Putamen (tissue), 1 donor: ENCODE data around the gene SIGLEC9.
"Not testable (repeated sequence)": the region's sequence is repeated elsewhere in the genome, so short reads cannot be mapped to it uniquely, and the experiment has no call there.

Source experiments
- DNase-seq: peaks from one replicate; pipeline ENCODE4 v3.0.0-alpha.2; 2016; ENCODE audit warnings: low spot score

The SIGLEC9 gene

DNA sequence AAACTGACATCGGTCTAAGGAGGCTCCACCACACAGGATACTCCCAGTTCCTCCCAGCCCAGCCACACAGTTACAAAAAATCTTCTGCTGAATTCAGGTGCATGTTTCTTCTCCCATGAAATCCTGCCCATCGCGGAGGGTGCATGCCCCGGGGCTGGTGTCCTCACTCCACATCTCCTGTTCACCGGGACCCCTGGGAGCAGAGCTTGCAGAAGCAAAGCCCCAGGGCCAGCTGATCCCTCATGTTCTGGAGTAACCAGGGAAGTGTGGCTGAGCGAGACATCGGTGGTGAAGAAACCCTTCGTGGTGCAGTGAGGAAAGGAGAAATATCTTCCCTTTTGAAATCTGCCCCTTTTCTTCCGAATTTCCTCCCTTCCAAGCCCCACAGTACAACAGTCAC lies 904 bp upstream of the SIGLEC9 start:
- no peak for DNase-seq

DNA sequence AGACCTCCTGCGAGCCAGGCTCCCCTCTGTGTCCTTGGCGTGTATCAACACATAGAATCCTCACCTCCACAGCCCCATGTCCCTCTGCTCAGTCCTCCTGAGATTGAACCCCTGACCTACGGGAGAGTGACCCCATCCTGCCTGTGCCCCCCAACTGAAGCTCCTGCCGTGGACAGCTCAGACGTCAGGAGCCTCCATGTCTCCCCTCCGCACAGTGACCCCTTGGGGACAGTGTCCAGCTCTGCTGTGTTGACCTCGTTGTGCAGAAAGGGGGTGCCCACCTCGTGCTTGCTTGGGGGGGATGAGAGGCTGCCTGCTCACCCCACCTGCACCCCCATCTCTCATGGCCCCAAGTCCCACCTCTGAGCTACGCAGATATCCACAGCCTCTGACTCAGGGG lies 490 bp upstream of the SIGLEC9 start:
- no peak for DNase-seq

DNA sequence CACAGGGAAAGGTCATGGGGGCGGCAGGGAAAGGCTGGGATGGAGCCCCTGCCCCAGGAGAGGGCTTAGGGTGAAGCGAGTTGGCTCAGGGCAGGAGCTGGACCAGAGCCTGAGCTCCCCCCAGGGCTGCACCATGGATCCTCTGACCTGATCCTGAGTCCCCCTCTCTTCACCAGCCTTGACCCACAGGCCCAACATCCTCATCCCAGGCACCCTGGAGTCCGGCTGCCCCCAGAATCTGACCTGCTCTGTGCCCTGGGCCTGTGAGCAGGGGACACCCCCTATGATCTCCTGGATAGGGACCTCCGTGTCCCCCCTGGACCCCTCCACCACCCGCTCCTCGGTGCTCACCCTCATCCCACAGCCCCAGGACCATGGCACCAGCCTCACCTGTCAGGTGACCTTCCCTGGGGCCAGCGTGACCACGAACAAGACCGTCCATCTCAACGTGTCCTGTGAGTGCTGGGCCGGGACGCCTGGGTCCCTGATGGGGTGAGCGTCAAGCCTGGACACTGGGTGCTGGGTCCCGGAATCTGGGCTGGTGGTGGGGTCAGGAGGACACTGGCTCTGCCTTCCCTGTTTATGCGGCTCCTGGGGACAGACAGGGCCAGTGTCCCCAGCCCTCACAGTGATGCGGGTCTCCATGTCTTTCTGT lies 842 bp downstream of the SIGLEC9 start:
- no peak for DNase-seq

DNA sequence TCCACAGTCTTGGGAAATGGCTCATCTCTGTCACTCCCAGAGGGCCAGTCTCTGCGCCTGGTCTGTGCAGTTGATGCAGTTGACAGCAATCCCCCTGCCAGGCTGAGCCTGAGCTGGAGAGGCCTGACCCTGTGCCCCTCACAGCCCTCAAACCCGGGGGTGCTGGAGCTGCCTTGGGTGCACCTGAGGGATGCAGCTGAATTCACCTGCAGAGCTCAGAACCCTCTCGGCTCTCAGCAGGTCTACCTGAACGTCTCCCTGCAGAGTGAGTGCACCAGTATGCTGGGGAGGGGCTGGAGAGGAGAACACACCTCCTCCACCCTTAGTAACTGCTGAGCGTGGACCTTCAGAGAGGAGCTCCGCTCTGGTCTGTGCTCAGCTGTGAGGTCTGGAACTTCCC lies 2.3 kb downstream of the SIGLEC9 start:
- DNase-seq: no peak

DNA sequence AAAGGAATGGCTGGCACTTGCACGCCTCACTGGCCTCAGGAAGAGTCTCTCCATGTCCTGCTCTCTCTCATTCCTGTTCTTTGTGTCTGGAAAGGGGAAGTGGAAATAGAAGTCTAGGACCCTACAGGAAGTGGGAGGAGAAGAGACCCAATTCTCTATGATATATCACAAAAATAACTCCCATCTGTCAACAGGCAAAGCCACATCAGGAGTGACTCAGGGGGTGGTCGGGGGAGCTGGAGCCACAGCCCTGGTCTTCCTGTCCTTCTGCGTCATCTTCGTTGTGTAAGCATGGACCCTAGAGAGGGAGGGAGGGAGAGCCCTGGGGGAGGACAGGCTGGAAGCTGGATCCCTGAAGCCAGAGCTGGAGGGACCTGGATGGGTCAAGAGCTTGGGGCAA lies 3.0 kb downstream of the SIGLEC9 start:
- DNase-seq: peak; percentile 13

DNA sequence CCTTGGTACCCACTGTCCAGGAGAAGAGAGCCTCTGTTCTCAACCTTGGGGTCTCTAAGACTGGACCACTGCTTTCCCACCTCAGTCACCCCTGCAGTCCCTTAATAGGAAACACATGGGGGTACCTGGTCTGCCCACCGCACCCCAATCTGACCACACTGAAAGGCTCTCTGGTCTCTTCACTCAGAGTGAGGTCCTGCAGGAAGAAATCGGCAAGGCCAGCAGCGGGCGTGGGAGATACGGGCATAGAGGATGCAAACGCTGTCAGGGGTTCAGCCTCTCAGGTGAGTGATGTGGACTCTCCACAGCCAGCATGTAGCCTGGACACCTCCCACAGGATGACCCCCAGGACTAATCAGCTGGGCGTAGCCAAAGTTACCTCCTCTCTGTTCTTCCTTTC lies 3.5 kb downstream of the SIGLEC9 start:
- no peak for DNase-seq

DNA sequence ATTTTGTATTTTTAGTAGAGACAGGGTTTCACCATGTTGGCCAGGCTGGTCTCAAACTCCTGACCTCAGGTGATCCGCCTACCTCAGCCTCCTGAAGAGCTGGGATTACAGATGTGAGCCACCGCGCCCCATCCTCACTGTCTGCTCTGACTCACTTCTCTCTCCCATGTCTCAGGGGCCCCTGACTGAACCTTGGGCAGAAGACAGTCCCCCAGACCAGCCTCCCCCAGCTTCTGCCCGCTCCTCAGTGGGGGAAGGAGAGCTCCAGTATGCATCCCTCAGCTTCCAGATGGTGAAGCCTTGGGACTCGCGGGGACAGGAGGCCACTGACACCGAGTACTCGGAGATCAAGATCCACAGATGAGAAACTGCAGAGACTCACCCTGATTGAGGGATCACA lies 5.0 kb downstream of the SIGLEC9 start:
- DNase-seq: no peak

DNA sequence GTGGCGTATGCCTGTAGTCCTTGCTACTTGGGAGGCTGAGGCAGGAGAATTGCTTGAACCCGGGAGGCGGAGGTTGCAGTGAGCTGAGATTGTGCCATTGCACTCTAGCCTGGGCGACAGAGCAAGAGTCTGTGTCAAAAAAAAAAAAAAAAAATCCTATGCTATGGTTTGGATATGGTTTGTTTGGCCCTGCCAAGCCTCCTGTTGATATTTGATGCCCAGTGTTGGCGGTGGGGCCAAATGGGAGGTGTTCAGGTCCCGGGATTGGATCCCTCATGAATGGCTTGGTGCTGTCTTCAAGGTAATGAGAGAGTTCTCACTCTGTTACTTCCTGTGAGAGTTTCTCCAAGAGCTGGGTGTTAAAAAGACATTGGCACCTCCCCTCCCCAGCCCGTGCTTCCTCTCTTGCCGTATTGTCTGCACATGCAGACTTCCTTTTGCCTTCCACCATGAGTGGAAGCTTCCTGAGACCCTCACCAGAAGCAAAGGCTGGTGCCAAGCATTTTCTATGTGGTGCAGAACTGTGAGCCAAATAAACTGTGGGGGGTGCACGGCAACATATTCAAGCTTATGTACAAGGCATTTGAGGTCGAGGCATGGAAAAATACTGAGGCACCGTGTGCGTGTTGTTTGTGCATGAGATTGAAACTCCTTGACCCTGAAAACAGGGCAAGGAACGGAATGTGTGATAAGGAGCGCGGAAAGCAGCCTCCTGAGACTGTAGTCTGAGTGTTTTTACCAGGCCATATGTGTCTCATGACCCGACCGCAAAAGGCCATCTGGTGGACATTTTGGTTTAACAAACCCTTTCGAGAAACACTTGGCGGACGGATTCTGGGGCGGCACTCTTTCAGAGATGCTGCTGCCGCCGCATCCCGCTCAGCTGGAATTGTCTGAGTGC lies 7.3 kb downstream of the SIGLEC9 start:
- DNase-seq: no peak

DNA sequence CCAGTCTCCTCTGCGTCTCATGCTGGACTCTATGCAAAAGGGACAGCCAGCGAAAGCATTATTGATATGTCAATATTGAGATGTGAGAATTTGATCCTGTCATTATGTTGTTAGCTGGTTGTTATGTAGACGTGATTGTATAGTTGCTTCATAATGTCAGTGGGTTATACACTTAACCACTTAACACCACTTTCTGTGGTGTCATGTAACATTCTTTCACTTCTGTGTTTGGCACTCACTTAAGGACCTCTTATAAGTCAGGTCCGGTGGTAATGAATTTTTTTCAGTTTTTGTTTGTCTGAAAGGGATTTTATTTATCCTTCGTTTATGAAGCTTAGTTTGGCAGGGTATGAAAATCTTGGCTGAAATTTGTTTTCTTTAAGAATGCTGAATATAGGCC lies 10.3 kb downstream of the SIGLEC9 start:
- no peak for DNase-seq

DNA sequence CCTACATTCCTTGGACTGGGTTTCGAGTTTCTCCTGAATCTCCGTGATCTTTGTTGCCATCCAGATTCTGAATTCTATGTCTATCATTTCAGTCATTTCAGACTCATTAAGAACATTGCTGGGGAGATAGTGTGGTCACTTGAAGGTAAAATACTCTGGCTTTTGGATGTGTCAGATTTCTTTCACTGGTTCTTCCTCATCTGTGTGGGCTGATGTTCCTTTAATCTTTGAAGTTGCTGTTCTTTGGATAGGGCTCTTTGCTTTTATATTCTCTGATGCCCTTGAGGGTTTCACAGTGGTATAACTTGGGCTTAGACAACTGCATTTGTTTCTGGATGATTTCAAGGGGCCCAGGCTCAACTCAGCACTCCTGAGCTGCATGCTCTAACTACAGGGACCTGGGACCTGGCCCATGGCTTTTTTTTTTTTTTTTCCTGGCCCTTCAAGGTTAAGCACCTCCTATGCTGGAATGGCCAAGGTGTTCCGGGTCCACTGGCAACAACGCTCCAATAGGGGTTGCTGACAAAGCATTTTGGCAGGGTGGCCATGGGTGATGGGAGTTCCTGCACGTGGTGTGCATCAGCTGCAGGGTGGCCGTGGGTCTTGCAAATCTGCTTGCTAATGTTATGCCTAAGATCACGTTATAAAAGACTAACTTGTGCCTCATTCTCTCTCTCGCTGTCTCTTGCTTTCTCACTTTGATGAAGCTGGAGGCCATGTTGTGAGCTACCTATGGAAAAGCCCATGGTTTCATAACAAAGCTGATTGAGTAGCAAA lies 11.5 kb downstream of the SIGLEC9 start:
- DNase-seq: no peak

DNA sequence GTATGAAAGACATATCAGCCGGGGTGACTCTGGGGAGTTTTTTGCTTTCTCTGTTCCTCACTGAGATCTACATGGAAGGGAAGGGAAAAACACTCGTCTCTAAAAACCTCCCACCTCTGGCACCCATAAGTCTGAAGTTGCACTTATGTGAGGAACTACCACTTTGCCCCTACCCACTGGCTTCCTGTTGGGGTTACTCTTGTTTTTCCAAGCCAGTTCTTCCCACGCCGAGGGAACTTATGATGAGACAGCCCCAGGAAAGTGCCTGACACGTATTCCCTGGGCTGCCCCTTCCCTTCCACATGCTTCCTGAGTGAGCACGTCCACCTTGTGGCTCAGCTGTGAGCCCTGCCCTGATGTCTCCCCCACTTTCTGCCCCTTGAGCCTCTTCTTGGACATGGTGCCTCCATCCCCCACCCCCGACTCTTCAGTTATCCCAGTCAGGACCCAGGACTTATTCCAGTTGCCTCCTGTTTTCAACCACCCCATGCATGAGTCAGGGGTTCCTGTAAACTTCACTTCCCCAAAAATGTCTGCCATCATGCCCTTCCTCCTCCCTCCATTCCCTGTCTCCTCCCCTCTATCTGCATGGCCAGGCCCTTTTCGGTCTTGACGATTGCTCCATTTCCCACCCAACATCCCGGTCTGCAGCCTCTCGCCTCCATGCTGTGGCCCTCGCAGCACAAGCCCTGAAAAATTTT lies 12.3 kb downstream of the SIGLEC9 start:
- no peak for DNase-seq

DNA sequence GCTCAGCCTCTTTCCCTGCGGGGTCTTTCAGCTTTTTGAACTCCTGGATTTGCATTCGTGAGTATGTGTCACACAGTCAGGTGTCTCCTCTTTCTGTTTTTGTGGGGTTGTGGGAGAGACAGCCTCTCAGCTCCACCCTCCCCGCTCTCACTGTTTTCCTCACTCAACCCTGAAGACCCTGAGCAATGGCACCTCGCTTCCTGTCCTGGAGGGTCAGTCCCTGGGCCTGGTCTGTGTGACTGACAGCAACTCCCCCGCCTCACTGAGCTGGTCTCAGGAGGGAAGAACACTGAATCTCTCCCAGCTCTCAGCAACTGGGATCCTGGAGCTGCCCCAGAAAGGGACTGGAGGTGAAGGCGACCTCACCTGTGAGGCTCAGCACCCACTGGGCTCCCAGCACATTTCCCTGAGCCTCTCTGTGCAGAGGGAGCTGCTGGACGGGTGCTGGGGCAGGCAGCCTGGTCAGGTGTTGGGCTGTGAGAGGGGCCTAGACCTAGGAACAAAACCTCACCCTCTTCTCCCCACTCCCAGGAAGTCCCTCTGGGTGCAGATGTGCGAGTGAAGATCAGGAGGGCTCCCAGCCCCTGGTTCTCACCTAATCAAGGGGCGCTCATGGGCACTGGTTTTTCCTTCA lies 13.2 kb downstream of the SIGLEC9 start:
- DNase-seq: no peak

DNA sequence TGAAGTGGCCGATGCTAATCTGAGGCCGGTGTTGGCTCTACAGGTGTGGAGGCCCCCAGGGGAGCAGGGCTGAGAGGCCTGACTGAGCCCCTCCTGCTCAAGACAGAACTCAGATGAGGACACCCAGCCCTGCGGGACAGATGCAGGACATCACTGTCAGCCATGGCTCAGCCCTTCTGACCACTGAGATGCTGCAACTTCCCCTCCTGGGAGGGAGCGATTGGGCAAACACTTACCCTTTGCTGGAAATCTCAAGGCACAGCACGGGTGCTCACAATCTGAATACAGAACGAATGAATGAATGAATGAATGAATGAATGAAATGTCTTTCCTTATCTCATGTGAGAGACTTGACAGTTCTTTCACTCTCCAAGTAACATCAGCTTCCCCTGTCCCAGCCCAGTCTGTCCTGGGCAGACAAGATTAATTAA lies 13.9 kb downstream of the SIGLEC9 start:
- no peak for DNase-seq

DNA sequence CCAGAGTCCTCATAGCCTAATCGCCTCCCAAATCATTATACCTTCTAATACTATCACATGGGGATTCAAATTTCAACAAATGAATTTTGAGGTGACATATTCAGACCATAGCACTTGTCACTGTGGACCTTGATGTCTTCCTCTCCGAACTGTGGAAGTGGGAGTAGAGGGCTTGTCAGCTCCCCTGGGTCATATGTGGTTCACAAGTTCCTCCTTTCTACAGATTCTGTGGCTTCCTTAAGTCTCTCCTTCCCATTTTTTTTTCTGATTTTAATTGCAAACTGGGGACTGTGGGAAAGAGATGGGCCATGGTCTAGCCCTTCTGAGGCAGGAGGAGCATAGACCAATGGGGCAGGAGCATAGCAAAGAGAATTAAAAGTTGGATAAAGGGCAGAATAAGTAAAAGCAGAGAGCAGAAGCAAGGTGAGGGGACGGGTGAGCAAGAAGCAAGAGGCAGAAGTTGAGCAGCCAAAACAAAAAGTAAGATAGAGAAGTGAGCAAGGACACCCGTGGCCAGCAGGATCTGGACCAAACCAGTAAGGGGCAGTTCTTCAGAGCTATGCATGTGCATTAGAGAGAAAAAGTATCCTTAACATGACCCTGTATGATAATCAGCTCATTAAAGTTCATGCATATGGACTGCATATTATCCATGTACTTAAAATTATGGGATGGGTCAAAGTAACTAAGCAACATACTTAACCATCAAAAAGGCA lies 14.8 kb downstream of the SIGLEC9 start:
- DNase-seq: peak; percentile 24

DNA sequence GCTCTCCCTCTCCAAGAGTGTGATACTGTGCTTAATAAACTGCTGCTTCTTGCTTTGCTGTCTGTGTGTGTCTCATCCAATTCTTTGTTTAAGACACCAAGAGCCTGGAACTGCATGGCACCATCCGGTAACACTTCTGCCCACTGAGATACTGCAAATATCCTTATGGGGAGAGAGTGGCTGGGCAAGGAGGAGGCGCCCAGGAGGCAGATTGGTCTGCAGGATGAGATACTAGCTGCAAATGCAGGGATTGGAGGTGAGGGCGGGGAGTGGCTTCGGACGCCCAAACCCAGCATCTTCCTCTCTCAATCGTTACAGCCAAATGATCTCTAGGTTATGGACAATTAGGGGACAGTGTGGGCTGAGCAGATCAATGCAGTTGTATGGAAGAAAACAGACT lies 15.7 kb downstream of the SIGLEC9 start:
- DNase-seq: no peak

DNA sequence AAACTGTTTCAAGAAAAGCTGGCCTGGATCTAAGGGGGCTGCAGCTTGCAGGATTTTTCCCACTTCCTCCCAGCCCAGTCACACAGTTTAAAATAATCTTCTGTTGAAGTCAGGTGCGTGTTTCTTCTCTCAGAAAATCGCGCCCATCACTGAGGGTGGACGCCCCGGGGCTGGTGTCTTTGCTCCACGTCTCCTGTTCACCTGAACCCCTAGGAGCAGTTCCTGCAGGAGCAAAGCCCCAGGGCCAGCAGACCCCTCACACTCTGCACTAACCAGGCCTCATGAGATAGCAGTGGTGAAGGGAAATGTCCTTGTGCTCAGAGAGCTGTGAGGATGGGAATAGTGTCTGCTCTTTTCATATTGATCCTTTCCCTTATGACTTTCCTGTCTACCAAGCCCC lies 16.5 kb downstream of the SIGLEC9 start:
- DNase-seq: no peak

DNA sequence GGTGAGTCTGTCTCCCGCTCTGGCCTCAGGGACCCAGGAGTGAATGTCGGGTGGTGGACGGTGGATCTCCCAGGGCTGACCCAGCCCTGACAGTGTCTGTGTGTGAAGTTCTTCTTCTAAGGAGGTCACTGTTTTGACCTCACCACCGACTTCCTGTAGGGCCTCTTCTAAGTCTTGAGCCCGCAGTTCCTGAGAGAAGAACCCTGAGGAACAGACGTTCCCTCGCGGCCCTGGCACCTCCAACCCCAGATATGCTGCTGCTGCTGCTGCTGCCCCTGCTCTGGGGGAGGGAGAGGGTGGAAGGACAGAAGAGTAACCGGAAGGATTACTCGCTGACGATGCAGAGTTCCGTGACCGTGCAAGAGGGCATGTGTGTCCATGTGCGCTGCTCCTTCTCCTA lies 17.4 kb downstream of the SIGLEC9 start, which contains the start of gene SIGLEC7:
Gene SIGLEC7, plus strand, starts transcription at position 183 of the 400 bp plus-strand sequence. Its CDS starts 69 bp downstream, at position 252.
- DNase-seq: no peak

DNA sequence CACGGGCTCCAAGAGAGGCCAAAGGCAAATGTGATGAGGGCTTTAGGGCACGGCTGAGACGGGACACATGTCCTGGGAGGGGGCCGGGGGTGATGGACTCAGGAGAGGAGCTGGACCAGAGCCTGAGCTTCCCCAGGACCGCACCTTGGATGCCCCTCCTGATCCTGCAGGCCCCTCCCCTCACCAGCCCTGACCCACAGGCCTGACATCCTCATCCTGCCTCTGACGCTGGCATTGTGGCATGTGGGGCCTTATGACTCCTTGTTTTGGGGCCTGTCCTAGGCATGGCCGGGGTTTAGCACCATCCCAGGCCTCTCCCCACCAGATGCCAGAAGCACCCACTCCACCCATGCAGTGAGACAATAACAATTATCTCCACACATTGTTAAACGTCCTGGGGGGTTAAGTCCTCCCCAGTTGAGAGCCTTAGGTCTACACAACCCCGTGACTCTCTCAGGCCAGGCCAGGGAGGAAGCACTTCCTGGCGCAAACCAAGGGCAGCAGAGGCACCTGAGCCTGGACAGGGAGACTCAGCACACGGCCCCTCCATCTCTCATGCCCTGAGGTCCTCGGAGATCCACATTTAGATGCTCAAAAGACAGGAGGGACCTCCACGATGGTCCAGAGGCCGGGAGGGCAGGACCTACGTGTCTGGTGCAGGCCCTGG lies 18.2 kb downstream of the SIGLEC9 start:
- DNase-seq: not testable (repeated sequence)

DNA sequence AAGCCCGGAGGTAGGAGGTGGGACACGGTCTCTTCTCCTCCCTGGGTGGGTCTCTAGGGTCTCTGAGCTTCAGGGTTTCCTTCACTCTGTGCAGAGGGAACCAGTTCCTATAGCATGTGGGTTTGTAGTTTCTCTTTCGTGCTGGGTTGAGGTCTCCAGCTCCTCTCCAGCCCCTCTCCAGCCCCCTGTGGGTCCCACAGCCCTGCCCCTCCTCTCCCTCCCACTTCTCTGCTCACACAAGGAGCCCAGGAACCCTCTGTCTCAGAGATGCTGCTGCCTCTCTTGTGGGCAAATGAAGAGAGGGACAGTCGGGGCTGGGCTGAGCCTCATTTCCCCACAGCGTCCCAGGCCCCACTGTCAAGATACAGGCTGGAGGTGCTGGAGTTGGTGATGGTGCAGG lies 18.8 kb downstream of the SIGLEC9 start:
- no peak for DNase-seq

DNA sequence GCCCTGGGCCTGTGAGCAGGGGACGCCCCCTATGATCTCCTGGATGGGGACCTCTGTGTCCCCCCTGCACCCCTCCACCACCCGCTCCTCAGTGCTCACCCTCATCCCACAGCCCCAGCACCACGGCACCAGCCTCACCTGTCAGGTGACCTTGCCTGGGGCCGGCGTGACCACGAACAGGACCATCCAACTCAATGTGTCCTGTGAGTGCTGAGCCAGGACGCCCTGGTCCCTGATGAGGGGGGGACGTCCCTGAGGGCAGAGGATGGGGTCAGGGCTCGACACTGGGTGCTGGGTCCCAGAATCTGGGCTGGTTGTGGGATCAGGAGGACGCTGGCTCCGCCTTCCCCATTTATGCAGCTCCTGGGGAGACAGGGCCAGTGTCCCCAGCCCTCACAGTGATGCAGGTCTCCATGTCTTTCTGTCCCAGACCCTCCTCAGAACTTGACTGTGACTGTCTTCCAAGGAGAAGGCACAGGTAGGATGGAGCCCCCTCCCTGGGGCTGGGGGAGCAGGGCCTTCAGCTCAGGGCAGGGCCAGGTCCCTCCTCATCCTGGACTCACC lies 19.9 kb downstream of the SIGLEC9 start:
- no peak for DNase-seq
